Brain microvascular endothelial cell (primary cell): ENCODE data around the gene UTF1.
"Not testable (repeated sequence)": the region's sequence is repeated elsewhere in the genome, so short reads cannot be mapped to it uniquely, and the experiment has no call there.

Source experiments
- DNase-seq: peaks from one replicate; pipeline ENCODE4 v3.0.0-alpha.2; 2020
- H3K27ac ChIP-seq: fragments of 250-450 bp; sonication (Bioruptor Pico); 2 replicates; pipeline ENCODE4 v1.5.1; 2020; ENCODE audit warnings: mild to moderate bottlenecking, moderate library complexity
- H3K27me3 ChIP-seq: fragments of 250-450 bp; sonication (Bioruptor Pico); replicated peaks from 2 replicates; pipeline ENCODE4 v1.5.1; 2020; ENCODE audit warnings: mild to moderate bottlenecking
- H3K36me3 ChIP-seq: fragments of 250-450 bp; sonication (Bioruptor Pico); replicated peaks from 2 replicates; pipeline ENCODE4 v1.5.1; 2020; ENCODE audit warnings: mild to moderate bottlenecking
- H3K4me3 ChIP-seq: 2 replicates; pipeline ENCODE4 v1.5.1; 2011; ENCODE audit warnings: low read depth, mild to moderate bottlenecking, control low read depth, low read length, moderate library complexity
- in situ Hi-C: cut with HindIII; loops from 2 replicates; pipeline ENCODE4 v1.10.0; 2017; ENCODE audit warnings: low sequenced_read_pairs, low pct_ligation_motif_present
- TF ChIP-seq, protein P1 (sequence below): IDR thresholded peaks from 2 replicates; pipeline ENCODE4 v1.5.1; 2011; ENCODE audit warnings: low read depth, mild to moderate bottlenecking, moderate library complexity, low read length, control low read depth, inconsistent platforms; ENCODE audit errors: missing control alignments

The UTF1 gene

DNA sequence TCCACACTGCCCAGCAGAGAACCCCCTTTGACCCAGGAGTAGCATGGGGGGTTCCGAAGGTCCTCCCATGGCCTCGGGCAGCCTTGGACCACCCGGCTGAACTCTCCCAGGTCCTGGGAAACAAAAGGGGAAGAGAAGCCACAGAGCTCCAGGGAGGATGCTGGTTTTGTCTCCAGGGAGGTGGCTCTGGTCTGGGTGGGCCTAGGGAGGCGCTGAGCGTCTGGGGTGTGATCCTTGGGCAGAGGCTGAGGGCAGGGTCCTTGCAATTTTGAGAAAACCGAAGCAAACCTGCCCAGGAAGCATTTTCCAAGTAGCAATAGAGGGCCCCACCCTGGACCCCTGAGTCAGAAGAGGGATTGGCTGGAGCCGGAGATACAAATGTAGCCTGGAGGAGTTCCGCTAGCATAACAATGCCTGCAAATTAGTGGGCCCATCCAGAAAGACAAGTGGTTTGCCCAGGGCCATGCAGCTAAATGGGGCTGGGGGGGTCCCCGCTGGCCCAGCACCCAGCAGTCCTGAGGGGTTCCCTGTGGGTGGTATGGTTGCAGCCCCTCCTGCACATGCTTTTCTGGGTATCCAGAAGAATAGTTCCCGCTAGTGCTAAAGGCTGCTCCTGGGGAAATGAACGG, 2.0 kb downstream of the UTF1 start:
- Histone ChIP-seq H3K4me3 (no peak overlapping the region), H3K27ac (no peak overlapping the region), H3K36me3 (no peaks in the 10 kb centered on the region), H3K27me3 (peaks cover 66% of the 10 kb centered on the region)
- no peak for DNase-seq
- TF ChIP-seq, protein P1, sequence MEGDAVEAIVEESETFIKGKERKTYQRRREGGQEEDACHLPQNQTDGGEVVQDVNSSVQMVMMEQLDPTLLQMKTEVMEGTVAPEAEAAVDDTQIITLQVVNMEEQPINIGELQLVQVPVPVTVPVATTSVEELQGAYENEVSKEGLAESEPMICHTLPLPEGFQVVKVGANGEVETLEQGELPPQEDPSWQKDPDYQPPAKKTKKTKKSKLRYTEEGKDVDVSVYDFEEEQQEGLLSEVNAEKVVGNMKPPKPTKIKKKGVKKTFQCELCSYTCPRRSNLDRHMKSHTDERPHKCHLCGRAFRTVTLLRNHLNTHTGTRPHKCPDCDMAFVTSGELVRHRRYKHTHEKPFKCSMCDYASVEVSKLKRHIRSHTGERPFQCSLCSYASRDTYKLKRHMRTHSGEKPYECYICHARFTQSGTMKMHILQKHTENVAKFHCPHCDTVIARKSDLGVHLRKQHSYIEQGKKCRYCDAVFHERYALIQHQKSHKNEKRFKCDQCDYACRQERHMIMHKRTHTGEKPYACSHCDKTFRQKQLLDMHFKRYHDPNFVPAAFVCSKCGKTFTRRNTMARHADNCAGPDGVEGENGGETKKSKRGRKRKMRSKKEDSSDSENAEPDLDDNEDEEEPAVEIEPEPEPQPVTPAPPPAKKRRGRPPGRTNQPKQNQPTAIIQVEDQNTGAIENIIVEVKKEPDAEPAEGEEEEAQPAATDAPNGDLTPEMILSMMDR: no peak
- in situ Hi-C loops: no loop called here

DNA sequence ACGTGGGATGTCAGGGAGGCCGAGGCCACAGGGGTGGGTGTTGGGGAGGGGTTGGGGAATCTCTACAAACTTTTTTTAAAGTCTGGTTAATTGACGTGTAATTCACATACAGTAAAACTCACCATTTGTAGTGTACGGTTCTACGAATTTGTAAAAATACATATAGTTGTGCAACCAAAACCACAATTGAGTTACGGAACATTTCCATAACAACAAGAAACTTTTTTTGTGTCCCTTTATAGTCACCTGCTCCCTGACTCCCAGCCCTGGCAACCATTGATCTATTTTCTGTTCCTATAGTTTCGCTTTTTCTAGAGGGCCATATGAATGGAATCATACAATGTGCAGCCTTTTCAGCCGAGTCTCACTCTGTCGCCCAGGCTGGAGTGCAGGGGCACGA, 4.8 kb downstream of the UTF1 start:
- H3K27me3 ChIP-seq: peaks cover 77% of the 10 kb centered on the region
- DNase-seq, H3K36me3 ChIP-seq, in situ Hi-C loops, H3K27ac ChIP-seq, H3K4me3 ChIP-seq: not testable (repeated sequence)

DNA sequence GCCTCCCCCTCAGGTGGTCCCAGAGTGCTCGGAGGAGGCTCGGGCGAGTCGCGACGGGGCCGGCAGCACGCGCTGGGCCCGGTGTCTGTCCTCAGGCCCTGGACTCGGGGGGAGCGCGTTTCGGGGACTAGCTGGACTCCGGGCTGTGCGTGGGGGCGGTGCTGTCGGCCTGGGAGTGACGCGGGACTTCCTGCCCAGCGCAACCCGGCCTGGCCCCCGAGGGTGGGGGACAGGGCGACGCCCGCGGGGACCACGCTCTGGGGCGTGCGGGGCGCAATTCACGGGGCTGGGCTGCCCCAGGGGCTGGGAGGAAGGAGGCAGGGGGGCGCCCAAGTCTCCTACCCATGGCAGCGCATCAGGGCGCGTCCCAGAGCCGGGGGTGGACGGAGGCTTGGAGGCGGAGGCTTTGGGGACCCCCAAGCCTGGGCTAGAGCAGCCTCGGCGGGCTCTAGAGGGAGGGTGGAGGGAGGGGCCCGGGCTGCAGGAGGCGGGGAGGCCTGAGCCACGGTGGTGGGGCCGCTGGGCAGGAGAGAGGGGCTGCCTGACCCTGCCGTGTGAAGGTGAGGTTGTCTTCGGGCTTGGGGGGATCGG, 5.3 kb downstream of the UTF1 start:
- Histone ChIP-seq H3K4me3 (no peak overlapping the region), H3K36me3 (no peaks in the 10 kb centered on the region), H3K27me3 (peaks cover 76% of the 10 kb centered on the region), H3K27ac (no peak overlapping the region)
- DNase-seq: no peak
- TF ChIP-seq, protein P1: no peak
- in situ Hi-C loops: no loop called here

DNA sequence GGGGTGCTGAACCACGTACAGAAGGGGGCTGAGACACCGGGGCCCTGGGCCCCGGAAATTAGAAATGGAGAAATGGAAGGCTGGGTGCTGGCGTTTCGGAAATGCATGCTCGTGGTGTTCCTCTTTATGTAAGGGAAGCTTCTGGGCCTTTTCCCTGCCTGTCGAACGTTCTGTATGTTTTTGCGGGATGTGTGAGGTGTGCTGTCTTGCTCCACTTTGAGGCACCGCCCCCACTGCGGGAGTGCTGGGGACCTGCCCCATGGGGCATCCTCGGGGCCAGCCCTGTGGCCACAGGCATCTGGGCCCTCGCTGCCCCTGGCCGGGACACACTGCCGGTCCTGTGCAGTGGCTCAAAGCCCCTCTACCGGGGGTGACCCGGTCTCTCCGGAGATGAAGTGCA, 5.9 kb downstream of the UTF1 start:
- H3K36me3 ChIP-seq: no peaks in the 10 kb centered on the region
- TF ChIP-seq, protein P1: no peak
- in situ Hi-C loops: no loop called here
- no peak overlapping the region for H3K27ac ChIP-seq
- DNase-seq: no peak
- no peak overlapping the region for H3K4me3 ChIP-seq
- peaks cover 71% of the 10 kb centered on the region for H3K27me3 ChIP-seq

DNA sequence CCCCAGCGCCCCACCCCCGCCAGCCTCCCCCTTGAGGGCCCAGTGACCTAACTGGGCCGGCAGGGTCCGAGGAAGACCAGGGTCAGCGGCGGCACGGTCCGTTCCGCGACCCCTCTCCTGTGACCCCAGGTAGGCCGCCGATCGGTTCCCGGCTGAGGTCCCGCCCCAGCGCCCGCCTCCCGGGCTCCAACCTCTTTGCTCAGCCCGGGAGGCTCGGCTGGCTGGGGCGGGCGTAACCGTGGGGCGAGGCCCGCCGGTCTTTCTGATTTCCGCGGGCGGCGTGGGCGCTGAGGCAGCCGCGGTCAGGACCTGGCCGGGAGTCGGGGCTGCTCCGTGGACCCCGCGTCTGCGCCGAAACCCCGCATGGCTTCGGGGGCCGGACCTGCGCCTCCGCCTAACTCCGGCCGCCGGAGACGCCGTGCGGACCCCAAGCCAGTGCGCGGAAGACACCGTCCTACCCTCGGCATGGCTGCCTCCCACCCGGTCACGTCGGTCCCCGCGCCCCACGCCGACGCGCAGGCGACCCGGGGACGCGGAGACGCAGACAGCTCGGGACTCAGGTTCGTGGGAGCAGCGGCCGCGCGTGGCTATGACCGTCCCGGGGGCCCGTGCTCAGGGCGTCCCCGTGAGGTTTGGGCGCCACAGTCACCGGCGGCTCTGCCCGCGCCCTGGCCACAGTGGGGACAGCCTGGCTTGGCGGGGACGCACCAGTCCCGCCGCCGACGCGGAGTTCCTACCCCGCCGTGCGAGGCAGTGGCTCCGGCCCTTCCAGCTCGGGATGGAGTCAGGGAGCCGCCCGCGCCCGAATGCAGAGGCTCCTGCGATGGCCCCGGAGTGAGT, 6.6 kb downstream of the UTF1 start:
- H3K27ac ChIP-seq: no peak overlapping the region

DNA sequence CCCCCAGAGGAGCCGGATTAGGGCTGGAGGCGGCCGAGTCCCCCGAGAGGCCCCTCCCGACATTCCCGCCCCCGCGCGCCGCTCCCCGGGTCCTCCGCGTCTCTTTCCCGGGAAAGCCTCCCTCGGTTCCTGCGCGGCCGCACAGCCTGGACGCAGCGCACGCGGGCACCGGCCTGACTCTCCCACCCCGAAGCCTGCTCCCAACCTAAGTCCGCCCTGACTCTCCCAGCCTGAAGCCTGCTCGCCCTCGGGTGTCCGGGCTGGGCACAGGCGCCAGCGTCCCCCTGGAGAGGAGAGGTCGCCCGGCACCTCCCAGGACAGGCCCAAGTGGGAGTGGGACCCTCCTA, 7.2 kb downstream of the UTF1 start:
- TF ChIP-seq, protein P1: no peak
- no peaks in the 10 kb centered on the region for H3K36me3 ChIP-seq
- H3K4me3 ChIP-seq: no peak overlapping the region
- in situ Hi-C loops: no loop called here
- no peak overlapping the region for H3K27ac ChIP-seq
- no peak for DNase-seq
- peaks cover 59% of the 10 kb centered on the region for H3K27me3 ChIP-seq

More for the DNA sequence above, 6.6 kb downstream of the UTF1 start:
- no peak for DNase-seq
- Histone ChIP-seq H3K4me3 (no peak overlapping the region), H3K27me3 (peaks cover 65% of the 10 kb centered on the region), H3K36me3 (no peaks in the 10 kb centered on the region)
- TF ChIP-seq, protein P1: no peak
- in situ Hi-C loops: no loop called here
